WTC11 (cell line): ENCODE results near the gene PACSIN1. TPM values are rescaled to one million over a fixed set of nuclear protein-coding genes. Genes with fewer than 3 reads are reported as not detected.

ENCODE experiments used
- CDX4 ChIP-seq: fragments of 250-450 bp; sonication (Bioruptor Pico); IDR thresholded peaks from 2 replicates; pipeline ENCODE4 v1.9.0; 2021; ENCODE audit warnings: moderate library complexity, mild to moderate bottlenecking, inconsistent platforms, borderline replicate concordance
- E2F1 ChIP-seq: sonication (generic); formaldehyde crosslinking; IDR thresholded peaks from 2 replicates; pipeline ENCODE4 v1.8.0; 2022; ENCODE audit warnings: mild to moderate bottlenecking, missing genetic modification reagents
- EMX1 ChIP-seq: fragments of 250-450 bp; sonication (Bioruptor Pico); IDR thresholded peaks from 2 replicates; pipeline ENCODE4 v1.8.0; 2021; ENCODE audit warnings: mild to moderate bottlenecking
- ESRRA ChIP-seq: sonication (generic); formaldehyde crosslinking; IDR thresholded peaks from 2 replicates; pipeline ENCODE4 v1.8.1; 2022; ENCODE audit warnings: mild to moderate bottlenecking, missing genetic modification reagents, borderline replicate concordance
- FOXJ3 ChIP-seq: sonication (generic); formaldehyde crosslinking; IDR thresholded peaks from 2 replicates; pipeline ENCODE4 v1.9.0; 2021; ENCODE audit warnings: missing genetic modification reagents, mild to moderate bottlenecking, borderline replicate concordance
- FOXK1 ChIP-seq: sonication (generic); formaldehyde crosslinking; IDR thresholded peaks from 2 replicates; pipeline ENCODE4 v1.8.0; 2022; ENCODE audit warnings: mild to moderate bottlenecking, moderate library complexity, missing genetic modification reagents
- FOXP4 ChIP-seq: sonication (generic); formaldehyde crosslinking; IDR thresholded peaks from 2 replicates; pipeline ENCODE4 v1.8.0; 2022; ENCODE audit warnings: mild to moderate bottlenecking, missing genetic modification reagents
- IRF1 ChIP-seq: sonication (generic); formaldehyde crosslinking; IDR thresholded peaks from 2 replicates; pipeline ENCODE4 v1.8.0; 2023; ENCODE audit warnings: missing genetic modification reagents
- JUN ChIP-seq: sonication (generic); formaldehyde crosslinking; IDR thresholded peaks from 2 replicates; pipeline ENCODE4 v1.8.0; 2023; ENCODE audit warnings: mild to moderate bottlenecking, missing genetic modification reagents
- KAT7 ChIP-seq: sonication (generic); formaldehyde crosslinking; IDR thresholded peaks from 2 replicates; pipeline ENCODE4 v1.8.1; 2023; ENCODE audit warnings: missing genetic modification reagents, mild to moderate bottlenecking, borderline replicate concordance
- NFYB ChIP-seq: sonication (generic); formaldehyde crosslinking; conservative IDR thresholded peaks from 2 replicates; pipeline ENCODE4 v1.8.0; 2022; ENCODE audit warnings: low read depth, missing genetic modification reagents
- NR2C2 ChIP-seq: sonication (generic); formaldehyde crosslinking; IDR thresholded peaks from 2 replicates; pipeline ENCODE4 v1.8.0; 2022; ENCODE audit warnings: mild to moderate bottlenecking, missing genetic modification reagents
- RELA ChIP-seq: sonication (generic); formaldehyde crosslinking; IDR thresholded peaks from 2 replicates; pipeline ENCODE4 v1.8.1; 2022; ENCODE audit warnings: missing genetic modification reagents, mild to moderate bottlenecking, borderline replicate concordance
- TCF7 ChIP-seq: sonication (generic); formaldehyde crosslinking; IDR thresholded peaks from 2 replicates; pipeline ENCODE4 v1.8.0; 2022; ENCODE audit warnings: mild to moderate bottlenecking, low read depth, missing genetic modification reagents, moderate library complexity
- TEAD1 ChIP-seq: sonication (generic); formaldehyde crosslinking; IDR thresholded peaks from 2 replicates; pipeline ENCODE4 v1.8.0; 2022; ENCODE audit warnings: mild to moderate bottlenecking, missing genetic modification reagents
- TP53 ChIP-seq: sonication (generic); formaldehyde crosslinking; IDR thresholded peaks from 2 replicates; pipeline ENCODE4 v1.8.1; 2023; ENCODE audit warnings: mild to moderate bottlenecking, missing genetic modification reagents
- ZBTB21 ChIP-seq: sonication (generic); formaldehyde crosslinking; IDR thresholded peaks from 2 replicates; pipeline ENCODE4 v1.8.1; 2023; ENCODE audit warnings: mild to moderate bottlenecking, missing genetic modification reagents, borderline replicate concordance
- ZNF138 ChIP-seq: sonication (generic); formaldehyde crosslinking; conservative IDR thresholded peaks from 2 replicates; pipeline ENCODE4 v1.8.1; 2022; ENCODE audit warnings: mild to moderate bottlenecking, moderate library complexity, missing genetic modification reagents
- ZNF232 ChIP-seq: sonication (generic); formaldehyde crosslinking; IDR thresholded peaks from 2 replicates; pipeline ENCODE4 v1.8.0; 2022; ENCODE audit warnings: mild to moderate bottlenecking, missing genetic modification reagents
- ZNF416 ChIP-seq: fragments of 250-450 bp; sonication (Bioruptor Pico); IDR thresholded peaks from 2 replicates; pipeline ENCODE4 v1.9.0; 2021; ENCODE audit warnings: mild to moderate bottlenecking, inconsistent platforms
- ZNF423 ChIP-seq: fragments of 250-450 bp; sonication (Bioruptor Pico); IDR thresholded peaks from 2 replicates; pipeline ENCODE4 v2.1.2; 2022; ENCODE audit warnings: mild to moderate bottlenecking, moderate library complexity
- total RNA-seq: library from RNA; stranded (reverse); gene quantifications from 3 replicates; pipeline ENCODE4 v1.2.3, GENCODE V29; 2021
- TF ChIP-seq, protein P1 (sequence below): fragments of 200-600 bp; IDR thresholded peaks from 2 replicates; pipeline ENCODE4 v1.8.0; 2022; ENCODE audit warnings: antibody characterized with exemption
- TF ChIP-seq, protein P2 (sequence below): sonication (generic); formaldehyde crosslinking; IDR thresholded peaks from 2 replicates; pipeline ENCODE4 v1.8.1; 2023; ENCODE audit warnings: mild to moderate bottlenecking, missing genetic modification reagents, borderline replicate concordance
- TF ChIP-seq, protein P3 (sequence below): sonication (generic); formaldehyde crosslinking; IDR thresholded peaks from 2 replicates; pipeline ENCODE4 v1.8.1; 2022; ENCODE audit warnings: mild to moderate bottlenecking, missing genetic modification reagents, moderate library complexity, borderline replicate concordance
- TF ChIP-seq, protein P4 (sequence below): sonication (generic); formaldehyde crosslinking; IDR thresholded peaks from 2 replicates; pipeline ENCODE4 v1.8.1; 2022; ENCODE audit warnings: low read depth, mild to moderate bottlenecking, moderate library complexity, missing genetic modification reagents, borderline replicate concordance
- TF ChIP-seq, protein P5 (sequence below): sonication (generic); formaldehyde crosslinking; conservative IDR thresholded peaks from 2 replicates; pipeline ENCODE4 v1.8.1; 2022; ENCODE audit warnings: mild to moderate bottlenecking, missing genetic modification reagents

PACSIN1 gene
- total RNA-seq, 1 experiment from 2014 or later: 12.6 TPM

DNA sequence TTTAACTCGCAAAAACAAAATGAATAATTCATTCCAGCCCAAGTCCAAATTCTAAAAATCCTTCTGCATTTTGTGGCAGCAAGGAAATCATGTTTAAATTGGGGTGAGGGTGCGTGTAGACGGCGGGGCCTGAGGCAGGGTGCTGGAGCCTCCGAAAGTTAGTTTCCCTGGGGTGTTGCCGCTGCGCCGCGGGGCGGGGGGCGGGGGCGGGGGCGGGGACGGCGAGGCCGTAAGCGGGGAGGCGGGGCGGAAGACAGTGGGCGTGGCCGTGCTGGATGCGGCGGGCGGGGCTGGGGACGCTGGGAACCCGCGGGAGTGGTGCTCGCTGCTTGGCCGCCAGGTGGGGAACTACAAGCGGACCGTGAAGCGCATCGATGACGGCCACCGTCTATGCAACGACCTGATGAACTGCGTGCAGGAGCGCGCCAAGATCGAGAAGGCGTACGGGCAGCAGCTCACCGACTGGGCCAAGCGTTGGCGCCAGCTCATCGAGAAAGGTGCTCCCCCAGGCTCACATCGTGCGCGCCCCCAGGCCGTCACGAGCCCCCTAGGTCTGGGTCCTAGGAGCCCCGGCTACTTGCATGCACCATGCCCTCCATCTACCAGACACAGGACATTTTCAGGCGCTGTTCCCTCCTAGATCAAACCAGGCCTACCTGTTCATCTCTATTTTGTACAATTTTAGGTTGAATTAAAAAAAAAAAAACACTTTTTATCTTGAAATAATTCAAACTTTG lies 61.3 kb downstream of the PACSIN1 start (continued):
- TF ChIP-seq, protein P1, sequence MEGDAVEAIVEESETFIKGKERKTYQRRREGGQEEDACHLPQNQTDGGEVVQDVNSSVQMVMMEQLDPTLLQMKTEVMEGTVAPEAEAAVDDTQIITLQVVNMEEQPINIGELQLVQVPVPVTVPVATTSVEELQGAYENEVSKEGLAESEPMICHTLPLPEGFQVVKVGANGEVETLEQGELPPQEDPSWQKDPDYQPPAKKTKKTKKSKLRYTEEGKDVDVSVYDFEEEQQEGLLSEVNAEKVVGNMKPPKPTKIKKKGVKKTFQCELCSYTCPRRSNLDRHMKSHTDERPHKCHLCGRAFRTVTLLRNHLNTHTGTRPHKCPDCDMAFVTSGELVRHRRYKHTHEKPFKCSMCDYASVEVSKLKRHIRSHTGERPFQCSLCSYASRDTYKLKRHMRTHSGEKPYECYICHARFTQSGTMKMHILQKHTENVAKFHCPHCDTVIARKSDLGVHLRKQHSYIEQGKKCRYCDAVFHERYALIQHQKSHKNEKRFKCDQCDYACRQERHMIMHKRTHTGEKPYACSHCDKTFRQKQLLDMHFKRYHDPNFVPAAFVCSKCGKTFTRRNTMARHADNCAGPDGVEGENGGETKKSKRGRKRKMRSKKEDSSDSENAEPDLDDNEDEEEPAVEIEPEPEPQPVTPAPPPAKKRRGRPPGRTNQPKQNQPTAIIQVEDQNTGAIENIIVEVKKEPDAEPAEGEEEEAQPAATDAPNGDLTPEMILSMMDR: peak; percentile 52
- TF ChIP-seq TEAD1: peak; percentile 26; the same call in 1 of the 2 replicates
- TF ChIP-seq, protein P2, sequence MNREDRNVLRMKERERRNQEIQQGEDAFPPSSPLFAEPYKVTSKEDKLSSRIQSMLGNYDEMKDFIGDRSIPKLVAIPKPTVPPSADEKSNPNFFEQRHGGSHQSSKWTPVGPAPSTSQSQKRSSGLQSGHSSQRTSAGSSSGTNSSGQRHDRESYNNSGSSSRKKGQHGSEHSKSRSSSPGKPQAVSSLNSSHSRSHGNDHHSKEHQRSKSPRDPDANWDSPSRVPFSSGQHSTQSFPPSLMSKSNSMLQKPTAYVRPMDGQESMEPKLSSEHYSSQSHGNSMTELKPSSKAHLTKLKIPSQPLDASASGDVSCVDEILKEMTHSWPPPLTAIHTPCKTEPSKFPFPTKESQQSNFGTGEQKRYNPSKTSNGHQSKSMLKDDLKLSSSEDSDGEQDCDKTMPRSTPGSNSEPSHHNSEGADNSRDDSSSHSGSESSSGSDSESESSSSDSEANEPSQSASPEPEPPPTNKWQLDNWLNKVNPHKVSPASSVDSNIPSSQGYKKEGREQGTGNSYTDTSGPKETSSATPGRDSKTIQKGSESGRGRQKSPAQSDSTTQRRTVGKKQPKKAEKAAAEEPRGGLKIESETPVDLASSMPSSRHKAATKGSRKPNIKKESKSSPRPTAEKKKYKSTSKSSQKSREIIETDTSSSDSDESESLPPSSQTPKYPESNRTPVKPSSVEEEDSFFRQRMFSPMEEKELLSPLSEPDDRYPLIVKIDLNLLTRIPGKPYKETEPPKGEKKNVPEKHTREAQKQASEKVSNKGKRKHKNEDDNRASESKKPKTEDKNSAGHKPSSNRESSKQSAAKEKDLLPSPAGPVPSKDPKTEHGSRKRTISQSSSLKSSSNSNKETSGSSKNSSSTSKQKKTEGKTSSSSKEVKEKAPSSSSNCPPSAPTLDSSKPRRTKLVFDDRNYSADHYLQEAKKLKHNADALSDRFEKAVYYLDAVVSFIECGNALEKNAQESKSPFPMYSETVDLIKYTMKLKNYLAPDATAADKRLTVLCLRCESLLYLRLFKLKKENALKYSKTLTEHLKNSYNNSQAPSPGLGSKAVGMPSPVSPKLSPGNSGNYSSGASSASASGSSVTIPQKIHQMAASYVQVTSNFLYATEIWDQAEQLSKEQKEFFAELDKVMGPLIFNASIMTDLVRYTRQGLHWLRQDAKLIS (CRISPR knock-in tag): no peak
- 0 out of 2 replicates have a peak, but pooled peaks have one; percentile 2 for TF ChIP-seq ZNF423 (CRISPR knock-in tag)
- TF ChIP-seq FOXJ3 (CRISPR knock-in tag): no peak
- TF ChIP-seq ZBTB21 (CRISPR knock-in tag): no peak
- no peak for TF ChIP-seq IRF1 (CRISPR knock-in tag)
- TF ChIP-seq KAT7 (CRISPR knock-in tag): no peak
- no peak for TF ChIP-seq ZNF416 (CRISPR knock-in tag)
- no peak for TF ChIP-seq ESRRA
- no peak; the same call in 1 of the 2 replicates for TF ChIP-seq FOXK1
- TF ChIP-seq TCF7 (CRISPR knock-in tag): no peak
- TF ChIP-seq, protein P3, sequence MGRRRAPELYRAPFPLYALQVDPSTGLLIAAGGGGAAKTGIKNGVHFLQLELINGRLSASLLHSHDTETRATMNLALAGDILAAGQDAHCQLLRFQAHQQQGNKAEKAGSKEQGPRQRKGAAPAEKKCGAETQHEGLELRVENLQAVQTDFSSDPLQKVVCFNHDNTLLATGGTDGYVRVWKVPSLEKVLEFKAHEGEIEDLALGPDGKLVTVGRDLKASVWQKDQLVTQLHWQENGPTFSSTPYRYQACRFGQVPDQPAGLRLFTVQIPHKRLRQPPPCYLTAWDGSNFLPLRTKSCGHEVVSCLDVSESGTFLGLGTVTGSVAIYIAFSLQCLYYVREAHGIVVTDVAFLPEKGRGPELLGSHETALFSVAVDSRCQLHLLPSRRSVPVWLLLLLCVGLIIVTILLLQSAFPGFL (CRISPR knock-in tag): no peak
- TF ChIP-seq CDX4: no peak
- no peak for TF ChIP-seq JUN (CRISPR knock-in tag)
- TF ChIP-seq TP53: no peak
- TF ChIP-seq, protein P4, sequence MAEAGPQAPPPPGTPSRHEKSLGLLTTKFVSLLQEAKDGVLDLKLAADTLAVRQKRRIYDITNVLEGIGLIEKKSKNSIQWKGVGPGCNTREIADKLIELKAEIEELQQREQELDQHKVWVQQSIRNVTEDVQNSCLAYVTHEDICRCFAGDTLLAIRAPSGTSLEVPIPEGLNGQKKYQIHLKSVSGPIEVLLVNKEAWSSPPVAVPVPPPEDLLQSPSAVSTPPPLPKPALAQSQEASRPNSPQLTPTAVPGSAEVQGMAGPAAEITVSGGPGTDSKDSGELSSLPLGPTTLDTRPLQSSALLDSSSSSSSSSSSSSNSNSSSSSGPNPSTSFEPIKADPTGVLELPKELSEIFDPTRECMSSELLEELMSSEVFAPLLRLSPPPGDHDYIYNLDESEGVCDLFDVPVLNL (CRISPR knock-in tag): no peak
- TF ChIP-seq, protein P5, sequence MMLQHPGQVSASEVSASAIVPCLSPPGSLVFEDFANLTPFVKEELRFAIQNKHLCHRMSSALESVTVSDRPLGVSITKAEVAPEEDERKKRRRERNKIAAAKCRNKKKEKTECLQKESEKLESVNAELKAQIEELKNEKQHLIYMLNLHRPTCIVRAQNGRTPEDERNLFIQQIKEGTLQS (CRISPR knock-in tag): no peak
- TF ChIP-seq RELA (CRISPR knock-in tag): no peak
- TF ChIP-seq NFYB (CRISPR knock-in tag): no peak
- no peak for TF ChIP-seq NR2C2 (CRISPR knock-in tag)
- no peak for TF ChIP-seq ZNF232
- no peak for TF ChIP-seq ZNF138 (CRISPR knock-in tag)
- no peak for TF ChIP-seq EMX1 (CRISPR knock-in tag)
- TF ChIP-seq E2F1 (CRISPR knock-in tag): no peak
- 0 out of 2 replicates have a peak, but pooled peaks have one; percentile 51 for TF ChIP-seq FOXP4 (CRISPR knock-in tag)
